Liver (tissue), 9 donors: ENCODE measurements around the gene ARL14EP. TPM values are rescaled to one million over a fixed set of nuclear protein-coding genes. Genes with fewer than 3 reads are reported as not detected.

Experiments
- DNase-seq: peaks from one replicate; pipeline ENCODE4 v3.0.0-alpha.2; 2017; ENCODE audit warnings: low spot score
- H3K27ac ChIP-seq, 2 donors: one replicate each; pipeline ENCODE4 v1.7.0; 2013; ENCODE audit warnings: inconsistent platforms in 2 of 2, low read length in 2 of 2, control low read depth in 1 of 2, low read depth in 1 of 2, mild to moderate bottlenecking in 1 of 2
- H3K27me3 ChIP-seq, 4 donors: one replicate each; pipeline versions ENCODE4 v1.6.1 to v1.7.0; 2013; ENCODE audit warnings: low read length in 3 of 4, inconsistent platforms in 1 of 4, mild to moderate bottlenecking in 1 of 4, moderate library complexity in 1 of 4; ENCODE audit not compliant: control insufficient read depth in 4 of 4, insufficient read depth in 4 of 4
- H3K36me3 ChIP-seq, 4 donors: one replicate each; pipeline versions ENCODE4 v1.6.1 to v1.7.0; 2013; ENCODE audit warnings: low read length in 3 of 4, mild to moderate bottlenecking in 3 of 4, low read depth in 1 of 4, moderate library complexity in 1 of 4; ENCODE audit not compliant: control insufficient read depth in 4 of 4, insufficient read depth in 3 of 4
- H3K4me1 ChIP-seq, 4 donors: one replicate each; pipeline versions ENCODE4 v1.6.1 to v1.7.0; 2013; ENCODE audit warnings: low read length in 3 of 4, mild to moderate bottlenecking in 3 of 4, moderate library complexity in 1 of 4; ENCODE audit not compliant: control insufficient read depth in 4 of 4, insufficient read depth in 4 of 4
- H3K4me3 ChIP-seq, 3 donors: one replicate each; pipeline versions ENCODE4 v1.6.1 to v1.7.0; 2013; ENCODE audit warnings: low read length in 3 of 3, control low read depth in 1 of 3, low read depth in 1 of 3, mild to moderate bottlenecking in 1 of 3
- H3K9ac ChIP-seq, 2 donors: one replicate each; pipeline ENCODE4 v1.7.0; 2013; ENCODE audit warnings: low read length in 2 of 2, mild to moderate bottlenecking in 2 of 2, moderate library complexity in 2 of 2, control low read depth in 1 of 2, low read depth in 1 of 2
- H3K9me3 ChIP-seq, 4 donors: one replicate each; pipeline versions ENCODE4 v1.6.1 to v1.7.0; 2013; ENCODE audit warnings: low read length in 3 of 4; ENCODE audit not compliant: control insufficient read depth in 4 of 4
- ATF3 ChIP-seq: IDR thresholded peaks from 2 replicates; pipeline ENCODE4 v1.6.1; 2016; ENCODE audit warnings: antibody characterized with exemption
- CTCF ChIP-seq: fragments of 150-350 bp; IDR thresholded peaks from 2 replicates; pipeline ENCODE4 v1.5.1; 2017; ENCODE audit warnings: improper control_type of control experiment, low read depth, low read length; ENCODE audit not compliant: missing input control
- FOXA1 ChIP-seq: IDR thresholded peaks from 2 replicates; pipeline ENCODE4 v1.6.1; 2016; ENCODE audit warnings: antibody characterized with exemption
- FOXA2 ChIP-seq: IDR thresholded peaks from 2 replicates; pipeline ENCODE4 v1.6.1; 2016; ENCODE audit warnings: antibody characterized with exemption
- GABPA ChIP-seq, 2 donors: IDR thresholded peaks in 1 of 2; conservative IDR thresholded peaks in 1 of 2; 2 replicates each; pipeline ENCODE4 v1.6.1; 2016; ENCODE audit warnings: antibody characterized with exemption in 2 of 2, mild to moderate bottlenecking in 1 of 2, moderate library complexity in 1 of 2
- HNF4A ChIP-seq, 2 donors: conservative IDR thresholded peaks; 2 replicates each; pipeline ENCODE4 v1.6.1; 2016; ENCODE audit warnings: antibody characterized with exemption in 2 of 2, mild to moderate bottlenecking in 2 of 2
- JUND ChIP-seq, 2 donors: IDR thresholded peaks; 2 replicates each; pipeline ENCODE4 v1.6.1; 2016; ENCODE audit warnings: antibody characterized with exemption in 2 of 2
- REST ChIP-seq: IDR thresholded peaks from 2 replicates; pipeline ENCODE4 v1.6.1; 2016; ENCODE audit warnings: antibody characterized with exemption, mild to moderate bottlenecking
- RXRA ChIP-seq, 2 donors: IDR thresholded peaks; 2 replicates each; pipeline ENCODE4 v1.6.1; 2017 to 2018; ENCODE audit warnings: antibody characterized with exemption in 2 of 2, mild to moderate bottlenecking in 1 of 2
- SP1 ChIP-seq: IDR thresholded peaks from 2 replicates; pipeline ENCODE4 v1.6.1; 2018; ENCODE audit warnings: antibody characterized with exemption, mild to moderate bottlenecking
- TAF1 ChIP-seq: conservative IDR thresholded peaks from 2 replicates; pipeline ENCODE4 v1.6.1; 2016; ENCODE audit warnings: antibody characterized with exemption, mild to moderate bottlenecking
- YY1 ChIP-seq: IDR thresholded peaks from 2 replicates; pipeline ENCODE4 v1.6.1; 2016; ENCODE audit warnings: antibody characterized with exemption, mild to moderate bottlenecking
- ZBTB33 ChIP-seq: IDR thresholded peaks from 2 replicates; pipeline ENCODE4 v1.6.1; 2016; ENCODE audit warnings: antibody characterized with exemption
- WGBS: extraction: QIAGEN DNeasy Blood & Tissue Kit; methylation state at CpG from one replicate; pipeline ENCODE4 v1.1.7; 2013; 5-methylcytosine and 5-hydroxymethylcytosine counted together
- polyA plus RNA-seq, 2 donors: library from polyadenylated mRNA; stranded (reverse) in 1 of 2; unstranded in 1 of 2; fragments of 200-250 nt in 1 of 2; fragments of >200 nt in 1 of 2; fragmentation: Nextera tagmentation in 1 of 2; extraction: Ambion mirVana in 1 of 2; gene quantifications; one replicate each; pipeline versions ENCODE4 v1.2.1 to v1.2.3, GENCODE V29; 2013 to 2015
- total RNA-seq, 2 donors: library from RNA; depleted of rRNA; stranded (reverse); fragments of >200 nt; gene quantifications; one replicate each; pipeline ENCODE4 v1.2.3, GENCODE V29; 2014
- donor health status: healthy.
- donor health status: healthy.
- donor health status: healthy.
- donor health status: healthy.
- donor health status: healthy.

ARL14EP gene
- total and polyA plus RNA-seq, 4 donors: 8.2 to 22.9 (median 13.6) TPM

GRCh38 chr11:30364139-30364836 lies 41.4 kb downstream of the ARL14EP start:
- Histone ChIP-seq H3K9me3 (no peaks in the 10 kb centered on the region), H3K4me3 (no peak overlapping the region), H3K4me1 (no peaks in the 10 kb centered on the region), H3K27me3 (no peaks in the 10 kb centered on the region), H3K36me3 (no peaks in the 10 kb centered on the region), H3K27ac (no peak overlapping the region), H3K9ac (no peak overlapping the region)
- WGBS: 55% methylated on average over 7 of the region's 7 CpGs
- no peak for TF ChIP-seq REST
- TF ChIP-seq YY1: no peak
- no peak for TF ChIP-seq GABPA (IDR thresholded peaks at IDR 0.05 in 1 of 2, conservative IDR thresholded peaks at IDR 0.05 in 1 of 2)
- TF ChIP-seq FOXA1: no peak
- TF ChIP-seq FOXA2: no peak
- TF ChIP-seq ATF3: no peak
- TF ChIP-seq ZBTB33: no peak
- TF ChIP-seq JUND (IDR thresholded peaks at IDR 0.05): no peak
- TF ChIP-seq SP1: no peak
- no peak for TF ChIP-seq HNF4A (conservative IDR thresholded peaks at IDR 0.05)
- TF ChIP-seq RXRA (IDR thresholded peaks at IDR 0.05): no peak
- no peak for TF ChIP-seq CTCF
- DNase-seq: no peak

GRCh38 chr11:30364837-30365482 lies 42.1 kb downstream of the ARL14EP start:
- H3K27ac ChIP-seq: no peak overlapping the region
- no peaks in the 10 kb centered on the region for H3K9me3 ChIP-seq
- WGBS: 83% methylated on average over 9 of the region's 9 CpGs
- H3K27me3 ChIP-seq: no peaks in the 10 kb centered on the region
- TF ChIP-seq TAF1: no peak
- TF ChIP-seq FOXA2: no peak
- H3K4me3 ChIP-seq: no peak overlapping the region
- no peaks in the 10 kb centered on the region for H3K36me3 ChIP-seq
- no peak for DNase-seq
- no peak overlapping the region for H3K9ac ChIP-seq
- no peaks in the 10 kb centered on the region for H3K4me1 ChIP-seq
